WTC11 (cell line): Measurements from ENCODE around the gene PCBP3. TPM values are rescaled to one million over a fixed set of nuclear protein-coding genes. Genes with fewer than 3 reads are reported as not detected.

Experiments
- ATAC-seq: fragments of 200-7000 bp; cut with Tn5 transposase; 2 replicates; pipeline ENCODE4 v1.10.0; 2021; ENCODE audit warnings: mild to moderate bottlenecking, moderate library complexity
- CTCF ChIA-PET: fragments of 300-600 bp; sonication (Branson Sonifier 250); formaldehyde crosslinking; loops from one replicate; lab custom pipeline; 2021; ENCODE audit warnings: antibody characterized with exemption; lab: Charles Lee
- POLR2A ChIA-PET: fragments of 350-600 bp; sonication (Branson Sonifier 250); formaldehyde crosslinking; loops from one replicate; lab custom pipeline; 2021; ENCODE audit warnings: antibody characterized with exemption; lab: Charles Lee
- DNase-seq: peaks from one replicate; pipeline ENCODE4 v3.0.0; 2021; ENCODE audit warnings: low spot score
- H3K27ac Mint-ChIP-seq: 2 replicates; pipeline ENCODE4 v1.8.0; 2021; ENCODE audit warnings: mixed read lengths
- H3K27me3 Mint-ChIP-seq: 2 replicates; pipeline ENCODE4 v1.8.0; 2021; ENCODE audit warnings: low read depth, mild to moderate bottlenecking, moderate library complexity, mixed read lengths
- H3K36me3 Mint-ChIP-seq: 2 replicates; pipeline ENCODE4 v1.8.0; 2021; ENCODE audit warnings: mixed read lengths
- H3K4me1 Mint-ChIP-seq: 2 replicates; pipeline ENCODE4 v1.8.0; 2022; ENCODE audit warnings: mixed read lengths
- H3K4me3 Mint-ChIP-seq: 2 replicates; pipeline ENCODE4 v1.8.0; 2021; ENCODE audit warnings: mild to moderate bottlenecking, moderate library complexity, mixed read lengths
- H3K9me3 Mint-ChIP-seq: 2 replicates; pipeline ENCODE4 v1.8.0; 2021; ENCODE audit warnings: mixed read lengths
- ARID4B ChIP-seq: sonication (generic); formaldehyde crosslinking; IDR thresholded peaks from 2 replicates; pipeline ENCODE4 v1.8.0; 2023; ENCODE audit warnings: missing genetic modification reagents, mild to moderate bottlenecking, borderline replicate concordance
- ATF3 ChIP-seq: sonication (generic); formaldehyde crosslinking; conservative IDR thresholded peaks from 2 replicates; pipeline ENCODE4 v1.8.1; 2022; ENCODE audit warnings: mild to moderate bottlenecking, missing genetic modification reagents
- ATF6 ChIP-seq: sonication (generic); formaldehyde crosslinking; IDR thresholded peaks from 2 replicates; pipeline ENCODE4 v1.8.1; 2023; ENCODE audit warnings: mild to moderate bottlenecking, missing genetic modification reagents
- CDX4 ChIP-seq: fragments of 250-450 bp; sonication (Bioruptor Pico); IDR thresholded peaks from 2 replicates; pipeline ENCODE4 v1.9.0; 2021; ENCODE audit warnings: moderate library complexity, mild to moderate bottlenecking, inconsistent platforms, borderline replicate concordance
- ETV6 ChIP-seq: sonication (generic); formaldehyde crosslinking; IDR thresholded peaks from 2 replicates; pipeline ENCODE4 v1.8.1; 2022; ENCODE audit warnings: mild to moderate bottlenecking, missing genetic modification reagents
- FOXP4 ChIP-seq: sonication (generic); formaldehyde crosslinking; IDR thresholded peaks from 2 replicates; pipeline ENCODE4 v1.8.0; 2022; ENCODE audit warnings: mild to moderate bottlenecking, missing genetic modification reagents
- JUN ChIP-seq: sonication (generic); formaldehyde crosslinking; IDR thresholded peaks from 2 replicates; pipeline ENCODE4 v1.8.0; 2023; ENCODE audit warnings: mild to moderate bottlenecking, missing genetic modification reagents
- MAX ChIP-seq: sonication (generic); formaldehyde crosslinking; IDR thresholded peaks from 2 replicates; pipeline ENCODE4 v1.8.0; 2022; ENCODE audit warnings: mild to moderate bottlenecking, missing genetic modification reagents
- NFATC4 ChIP-seq: fragments of 250-450 bp; sonication (Bioruptor Pico); IDR thresholded peaks from 2 replicates; pipeline ENCODE4 v1.9.0; 2021; ENCODE audit warnings: mild to moderate bottlenecking
- SMAD4 ChIP-seq: sonication (generic); formaldehyde crosslinking; IDR thresholded peaks from 2 replicates; pipeline ENCODE4 v1.8.0; 2022; ENCODE audit warnings: mild to moderate bottlenecking, missing genetic modification reagents
- SP1 ChIP-seq: sonication (generic); formaldehyde crosslinking; conservative IDR thresholded peaks from 2 replicates; pipeline ENCODE4 v1.8.1; 2022; ENCODE audit warnings: missing genetic modification reagents
- USF2 ChIP-seq: sonication (generic); formaldehyde crosslinking; IDR thresholded peaks from 2 replicates; pipeline ENCODE4 v1.8.1; 2023; ENCODE audit warnings: mild to moderate bottlenecking, missing genetic modification reagents, moderate library complexity
- ZMAT4 ChIP-seq: fragments of 250-450 bp; sonication (Bioruptor Pico); IDR thresholded peaks from 2 replicates; pipeline ENCODE4 v1.9.0; 2021; ENCODE audit warnings: mild to moderate bottlenecking
- ZNF281 ChIP-seq: sonication (generic); formaldehyde crosslinking; IDR thresholded peaks from 2 replicates; pipeline ENCODE4 v1.8.0; 2023; ENCODE audit warnings: mild to moderate bottlenecking, missing genetic modification reagents
- ZNF396 ChIP-seq: fragments of 250-450 bp; sonication (Bioruptor Pico); IDR thresholded peaks from 2 replicates; pipeline ENCODE4 v1.8.0; 2021; ENCODE audit warnings: mild to moderate bottlenecking, moderate library complexity, borderline replicate concordance
- total RNA-seq: library from RNA; stranded (reverse); gene quantifications from 3 replicates; pipeline ENCODE4 v1.2.3, GENCODE V29; 2021

PCBP3 gene
- total RNA-seq, 1 experiment from 2014 or later = 8.5 TPM

- TF ChIP-seq NFATC4 (CRISPR knock-in tag) (no peak), ZMAT4 (CRISPR knock-in tag) (no peak), ETV6 (CRISPR knock-in tag) (no peak), ZNF281 (CRISPR knock-in tag) (no peak), FOXP4 (CRISPR knock-in tag) (no peak), ZNF396 (CRISPR knock-in tag) (no peak), JUN (CRISPR knock-in tag) (no peak), MAX (CRISPR knock-in tag) (no peak), USF2 (CRISPR knock-in tag) (no peak), SP1 (CRISPR knock-in tag) (no peak), SMAD4 (CRISPR knock-in tag) (no peak), ATF3 (CRISPR knock-in tag) (no peak), ARID4B (CRISPR knock-in tag) (no peak), CDX4 (CRISPR knock-in tag) (no peak), ATF6 (CRISPR knock-in tag) (no peak)
- no peaks in the 10 kb centered on the region for H3K9me3 Mint-ChIP-seq
- no peaks in the 10 kb centered on the region for H3K27me3 Mint-ChIP-seq
- CTCF ChIA-PET = interaction anchor here (1.4 to 2.2 kb wide), 3 partner anchors 10 to 14 kb away, joined by 6 to 9 read pairs (median 7); no protein-coding TSS in a partner anchor
- ATAC-seq = no peak
- POLR2A ChIA-PET = no interaction called here
- no peak overlapping the region for H3K27ac Mint-ChIP-seq
- no peak overlapping the region for H3K4me3 Mint-ChIP-seq
- no peak for DNase-seq
- no peaks in the 10 kb centered on the region for H3K4me1 Mint-ChIP-seq
- H3K36me3 Mint-ChIP-seq = no peaks in the 10 kb centered on the region
These were observed 269.3 kb downstream of the PCBP3 start for GRCh38 chr21:45912611-45913417.
